Testis (tissue), 2 donors: Measurements from ENCODE around the gene LTA4H.

ENCODE experiments used
- CTCF ChIP-seq, 3 experiments: fragments of 450-650 bp in 2 of 3; fragments of 200-600 bp in 1 of 3; sonication (generic) in 1 of 3; IDR thresholded peaks; one replicate each; pipeline ENCODE4 v1.5.1; 2016 to 2019; ENCODE audit warnings: antibody characterized with exemption in 3 of 3, mild to moderate bottlenecking in 2 of 3, moderate library complexity in 1 of 3
- POLR2A ChIP-seq: fragments of 450-650 bp; IDR thresholded peaks from one replicate; pipeline ENCODE4 v1.6.1; 2017; ENCODE audit warnings: antibody characterized with exemption, mild to moderate bottlenecking, moderate library complexity

GRCh38 chr12:96084624-96085023, 49.2 kb upstream of the LTA4H start:
- TF ChIP-seq POLR2A (no peak), CTCF (IDR thresholded peaks at IDR 0.05) (no peak)
